Measurements from ENCODE around the gene HYCC2. TPM values are rescaled to one million over a fixed set of nuclear protein-coding genes. Genes with fewer than 3 reads are reported as not detected.

Gene HYCC2
- 30.1 and 32.4 TPM in 2 replicates for total RNA-seq
- total RNA-seq (2013) = 14.0 TPM
- polyA plus RNA-seq = 3.6 and 9.0 TPM in 2 replicates
- 5.1 and 8.8 TPM in 2 replicates for polyA minus RNA-seq

DNA sequence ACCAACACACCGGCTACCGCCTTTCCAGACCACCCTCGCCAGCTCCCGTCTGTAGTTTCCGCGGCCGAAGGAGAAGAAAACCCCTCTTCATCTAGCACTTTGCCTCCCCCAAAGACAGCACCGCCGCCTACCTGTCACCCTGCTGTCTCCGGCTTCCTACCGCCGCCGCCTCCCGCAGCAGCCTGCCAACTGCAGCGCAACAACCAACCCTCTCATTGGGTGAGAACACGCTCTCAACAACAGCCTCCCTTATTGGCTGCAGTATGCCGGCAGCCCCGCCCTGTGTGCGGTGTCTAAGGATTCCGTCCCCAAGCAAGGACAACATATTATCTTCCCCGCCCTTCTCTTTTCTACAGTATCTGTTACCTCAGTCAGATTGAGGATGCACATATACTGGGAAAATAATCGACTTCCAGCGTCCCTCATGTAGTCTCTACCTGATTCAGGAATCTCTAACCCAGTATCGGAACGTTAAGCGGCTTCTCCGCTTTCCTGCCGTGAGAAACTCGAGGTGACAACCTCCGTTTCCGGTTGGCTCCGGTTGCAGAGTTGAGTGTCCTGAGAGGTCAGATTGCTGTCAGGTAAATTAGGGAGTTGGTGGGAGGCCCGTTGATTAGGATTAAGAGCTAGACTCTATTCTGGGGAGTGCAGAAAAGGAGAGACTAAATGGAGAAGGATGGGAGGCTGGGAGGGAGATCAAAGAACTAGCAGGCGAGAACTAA, at the start of gene HYCC2, which contains the start of gene NDUFB3:
Gene HYCC2, minus strand, starts transcription at position 193 of the 722 bp plus-strand sequence. CDS start 47,662 bp downstream, outside the sequence.
Gene NDUFB3, plus strand, starts transcription at position 523 of the 722 bp plus-strand sequence. CDS start 6,882 bp downstream, outside the sequence.
- POLR2A ChIA-PET = interaction anchor here (1.3 kb wide), 1 partner anchor 45 kb away, joined by 3 read pairs; no protein-coding TSS in a partner anchor
- H3K27me3 ChIP-seq (replicated peaks in 1 of 4; ENCODE audit: control extremely low read depth in 1 of 4, control insufficient read depth in 3 of 4, insufficient read depth in 4 of 4, low read length in 3 of 4) = no peaks in the 10 kb centered on the region
- H3K4me1 ChIP-seq (ENCODE audit: control insufficient read depth in 2 of 2, insufficient read depth in 2 of 2, low read length in 2 of 2) = peaks cover 18 to 27% of the 10 kb centered on the region in 2 donors
- CTCF ChIA-PET = interaction anchor here (0.9 to 6.2 kb wide), 10 partner anchors 45 to 207 kb away, joined by 3 to 97 read pairs (median 28); partner anchors contain the start of genes CASP10, CFLAR and CLK1
- peaks cover 0 to 3% (median 0%) of the 10 kb centered on the region in 3 donors for H3K9me3 ChIP-seq (ENCODE audit: control extremely low read depth in 1 of 3, control insufficient read depth in 2 of 3, insufficient read depth in 1 of 3, low read length in 2 of 3)
- peak within 1 kb of the TSS; percentile 87 for H3K4me2 ChIP-seq (replicated peaks; ENCODE audit: low read depth, low read length, poor library complexity, severe bottlenecking)
- peaks cover 39% of the 10 kb centered on the region for H3K4me1 Mint-ChIP-seq
- peak; percentile 98 for DNase-seq
- peak within 1 kb of the TSS; percentile 98 for H3K27ac Mint-ChIP-seq
- H3K27me3 Mint-ChIP-seq = no peaks in the 10 kb centered on the region
- H3K36me3 ChIP-seq (replicated peaks in 1 of 2; ENCODE audit: control extremely low read depth in 1 of 2, control insufficient read depth in 1 of 2, extremely low read depth in 1 of 2, insufficient read depth in 2 of 2, low read length in 1 of 2) = peaks cover 0 to 1% of the 10 kb centered on the region in 2 experiments
- H3K9ac ChIP-seq (ENCODE audit: low read length) = peak within 1 kb of the TSS; percentile 90
- intact Hi-C loops (cut with micrococcal nuclease) = loop anchor here (1.0 to 2.0 kb wide), 9 partner anchors 46 to 380 kb away; partner anchors contain the start of genes NIF3L1, ORC2, PPIL3 and STRADB
- peak; percentile 97 for ATAC-seq (ENCODE audit: low read depth)
- no peaks in the 10 kb centered on the region for H3K9me3 Mint-ChIP-seq (ENCODE audit: insufficient read depth)
- H4K20me1 ChIP-seq (ENCODE audit: control insufficient read depth, insufficient read depth, low read length, poor library complexity, severe bottlenecking) = no peaks in the 10 kb centered on the region
- 0% methylated on average over 31 of the region's 34 CpGs for WGBS (ENCODE audit: insufficient coverage)
- H3K27ac ChIP-seq (ENCODE audit: low read length in 2 of 2) = peak within 1 kb of the TSS; percentile 58 to 91
- peaks cover 86% of the 10 kb centered on the region for H3K79me2 ChIP-seq (ENCODE audit: control insufficient read depth, insufficient read depth, low read length)
- peak; percentile 40 for TF ChIP-seq CTCF (IDR thresholded peaks at IDR 0.05)
- no peak for TF ChIP-seq EZH2 (IDR thresholded peaks at IDR 0.05; ENCODE audit: borderline replicate concordance, insufficient read depth, low read depth, low read length, poor library complexity, severe bottlenecking)
- H3K4me3 ChIP-seq (ENCODE audit: control extremely low read depth in 1 of 5, extremely low read depth in 1 of 5, insufficient read depth in 1 of 5, low read depth in 2 of 5, low read length in 4 of 5) = peak within 1 kb of the TSS; percentile 61 to 92 (median 86)
- H2AFZ ChIP-seq (ENCODE audit: insufficient read depth, low read depth, low read length, poor library complexity, severe bottlenecking) = peak within 1 kb of the TSS; percentile 96
- H3K4me3 Mint-ChIP-seq = peak within 1 kb of the TSS; percentile 91

Measured in B cell (primary cell).